Gastrocnemius medialis (tissue), 4 donors: ENCODE results near the gene UPF3A. TPM values are rescaled to one million over a fixed set of nuclear protein-coding genes. Genes with fewer than 3 reads are reported as not detected.
"Not testable (repeated sequence)": the region's sequence is repeated elsewhere in the genome, so short reads cannot be mapped to it uniquely, and the experiment has no call there.

ENCODE experiments used
- ATAC-seq, 2 donors: fragments of 150-250 bp; one replicate each; pipeline ENCODE4 v1.9.1; 2016
- DNase-seq, 2 donors: peaks; one replicate each; pipeline ENCODE4 v3.0.0-alpha.2; 2019
- H3K27ac ChIP-seq, 4 donors: fragments of 200-600 bp; sonication (generic); 1 replicate in 1 of 4; 2 replicates in 3 of 4; pipeline ENCODE4 v1.5.1; 2016 to 2018; ENCODE audit warnings: mild to moderate bottlenecking in 2 of 4, moderate library complexity in 1 of 4
- H3K27me3 ChIP-seq, 3 donors: fragments of 200-600 bp; sonication (generic) in 2 of 3; 1 replicate in 1 of 3; 2 replicates in 2 of 3; pipeline versions ENCODE4 v1.5.1 to v1.6.0; 2016 to 2019; ENCODE audit warnings: mild to moderate bottlenecking in 1 of 3, moderate library complexity in 1 of 3
- H3K36me3 ChIP-seq, 2 donors: fragments of 200-600 bp; sonication (generic) in 1 of 2; one replicate each; pipeline ENCODE4 v1.5.1; 2017 to 2018
- H3K4me1 ChIP-seq, 2 donors: fragments of 200-600 bp; sonication (generic) in 1 of 2; one replicate each; pipeline ENCODE4 v1.5.1; 2016 to 2017; ENCODE audit warnings: mild to moderate bottlenecking in 2 of 2
- H3K4me3 ChIP-seq, 4 donors: fragments of 200-600 bp; sonication (generic) in 3 of 4; 1 replicate in 1 of 4; 2 replicates in 3 of 4; pipeline ENCODE4 v1.5.1; 2016 to 2019; ENCODE audit warnings: mild to moderate bottlenecking in 2 of 4
- H3K9me3 ChIP-seq, 3 donors: fragments of 200-600 bp; sonication (generic) in 2 of 3; 1 replicate in 1 of 3; 2 replicates in 2 of 3; pipeline ENCODE4 v1.5.1; 2016 to 2019
- POLR2A ChIP-seq, 2 donors: fragments of 450-650 bp; IDR thresholded peaks; one replicate each; pipeline ENCODE4 v1.6.1; 2017; ENCODE audit warnings: antibody characterized with exemption in 2 of 2, mild to moderate bottlenecking in 2 of 2, moderate library complexity in 2 of 2
- in situ Hi-C, 4 donors: fragments of 200-750 bp; cut with MboI; loops; one replicate each; pipeline versions ENCODE4 v1.15.0 to v1.8.0; 2017; ENCODE audit warnings: low sequenced_read_pairs in 4 of 4
- intact Hi-C: fragments of 100-400 bp; cut with DNase I; formaldehyde crosslinking; loops from one replicate; pipeline ENCODE4 v1.15.1; 2023; ENCODE audit warnings: low total_unique reads
- total RNA-seq, 4 donors: library from RNA; depleted of rRNA; stranded (reverse); fragments of >200 nt; gene quantifications; one replicate each; pipeline versions ENCODE4 v1.1.0 to v1.2.3, GENCODE V29; 2016
- TF ChIP-seq, protein P1 (sequence below), 5 experiments: fragments of 450-650 bp in 3 of 5; fragments of 200-600 bp in 2 of 5; sonication (generic) in 2 of 5; IDR thresholded peaks in 4 of 5; conservative IDR thresholded peaks in 1 of 5; 1 replicate in 4 of 5; 2 replicates in 1 of 5; pipeline ENCODE4 v1.5.1; 2016 to 2019; ENCODE audit warnings: antibody characterized with exemption in 5 of 5, mild to moderate bottlenecking in 3 of 5, moderate library complexity in 3 of 5

The UPF3A gene
- total RNA-seq, 4 donors from 2014 or later = 9.1 to 43.9 (median 24.0) TPM

DNA sequence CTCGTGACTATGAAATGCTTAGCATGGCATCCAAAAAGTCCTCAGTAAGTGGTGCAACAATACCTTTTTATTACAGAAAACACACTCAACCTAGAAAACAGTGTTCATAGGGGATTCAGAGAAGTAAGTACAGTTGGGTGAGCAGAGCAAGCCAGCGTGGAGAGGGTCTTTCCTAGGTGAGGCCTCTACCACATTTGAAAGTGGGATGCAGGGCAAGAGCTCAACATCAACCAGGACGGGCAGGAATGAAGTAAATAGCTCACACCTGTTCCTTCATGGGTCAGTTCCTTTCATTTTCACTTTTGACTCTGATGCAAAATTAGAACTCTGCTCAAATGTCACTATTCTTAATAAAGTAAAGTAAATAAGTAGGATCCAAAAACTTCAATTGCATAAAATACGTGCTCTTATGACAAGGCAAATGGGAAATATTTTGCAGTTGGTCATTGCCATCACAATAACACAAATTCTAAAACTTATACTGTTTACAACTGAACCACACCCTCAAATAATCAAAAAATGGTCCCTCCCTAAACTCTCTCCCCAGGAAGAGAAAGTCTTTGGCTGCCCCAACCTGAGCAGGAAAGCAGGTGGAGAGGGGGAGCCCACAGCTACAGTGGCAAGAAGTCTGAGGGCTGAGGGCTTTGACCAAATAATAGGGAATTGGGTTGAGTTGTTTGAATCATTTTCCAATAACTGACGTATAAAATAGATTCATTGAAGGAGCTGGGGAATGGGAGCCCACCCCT is 53.1 kb downstream of the UPF3A start:
- Histone ChIP-seq H3K4me1 (no peaks in the 10 kb centered on the region), H3K4me3 (no peak overlapping the region), H3K27me3 (no peaks in the 10 kb centered on the region), H3K27ac (no peak overlapping the region), H3K36me3 (no peaks in the 10 kb centered on the region), H3K9me3 (no peaks in the 10 kb centered on the region)
- intact Hi-C loops (no loop called here), in situ Hi-C loops (no loop called here)
- ATAC-seq (no peak), DNase-seq (no peak)
- no peak for TF ChIP-seq POLR2A (IDR thresholded peaks at IDR 0.05)
- TF ChIP-seq, protein P1, sequence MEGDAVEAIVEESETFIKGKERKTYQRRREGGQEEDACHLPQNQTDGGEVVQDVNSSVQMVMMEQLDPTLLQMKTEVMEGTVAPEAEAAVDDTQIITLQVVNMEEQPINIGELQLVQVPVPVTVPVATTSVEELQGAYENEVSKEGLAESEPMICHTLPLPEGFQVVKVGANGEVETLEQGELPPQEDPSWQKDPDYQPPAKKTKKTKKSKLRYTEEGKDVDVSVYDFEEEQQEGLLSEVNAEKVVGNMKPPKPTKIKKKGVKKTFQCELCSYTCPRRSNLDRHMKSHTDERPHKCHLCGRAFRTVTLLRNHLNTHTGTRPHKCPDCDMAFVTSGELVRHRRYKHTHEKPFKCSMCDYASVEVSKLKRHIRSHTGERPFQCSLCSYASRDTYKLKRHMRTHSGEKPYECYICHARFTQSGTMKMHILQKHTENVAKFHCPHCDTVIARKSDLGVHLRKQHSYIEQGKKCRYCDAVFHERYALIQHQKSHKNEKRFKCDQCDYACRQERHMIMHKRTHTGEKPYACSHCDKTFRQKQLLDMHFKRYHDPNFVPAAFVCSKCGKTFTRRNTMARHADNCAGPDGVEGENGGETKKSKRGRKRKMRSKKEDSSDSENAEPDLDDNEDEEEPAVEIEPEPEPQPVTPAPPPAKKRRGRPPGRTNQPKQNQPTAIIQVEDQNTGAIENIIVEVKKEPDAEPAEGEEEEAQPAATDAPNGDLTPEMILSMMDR (IDR thresholded peaks at IDR 0.05 in 4 of 5, conservative IDR thresholded peaks at IDR 0.05 in 1 of 5) = no peak

DNA sequence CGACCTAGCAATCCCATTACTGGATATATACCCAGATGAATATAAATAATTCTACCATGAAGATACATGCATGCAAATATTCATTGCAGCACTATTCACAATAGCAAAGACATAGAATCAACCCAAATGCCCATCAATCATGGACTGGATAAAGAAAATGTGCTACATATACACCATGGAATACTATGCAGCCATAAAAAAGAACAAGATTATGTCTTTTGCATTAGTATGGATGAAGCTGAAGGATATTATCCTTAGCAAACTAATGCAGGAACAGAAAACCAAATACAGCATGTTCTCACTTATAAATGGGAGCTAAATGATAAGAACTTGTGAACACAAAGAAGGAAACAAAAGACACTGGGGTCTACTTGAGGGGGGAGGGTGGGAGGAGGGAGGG is 55.1 kb downstream of the UPF3A start:
- DNase-seq, H3K36me3 ChIP-seq, H3K4me3 ChIP-seq, H3K27ac ChIP-seq, intact Hi-C loops, H3K9me3 ChIP-seq, in situ Hi-C loops, H3K27me3 ChIP-seq, ATAC-seq, H3K4me1 ChIP-seq: not testable (repeated sequence)

DNA sequence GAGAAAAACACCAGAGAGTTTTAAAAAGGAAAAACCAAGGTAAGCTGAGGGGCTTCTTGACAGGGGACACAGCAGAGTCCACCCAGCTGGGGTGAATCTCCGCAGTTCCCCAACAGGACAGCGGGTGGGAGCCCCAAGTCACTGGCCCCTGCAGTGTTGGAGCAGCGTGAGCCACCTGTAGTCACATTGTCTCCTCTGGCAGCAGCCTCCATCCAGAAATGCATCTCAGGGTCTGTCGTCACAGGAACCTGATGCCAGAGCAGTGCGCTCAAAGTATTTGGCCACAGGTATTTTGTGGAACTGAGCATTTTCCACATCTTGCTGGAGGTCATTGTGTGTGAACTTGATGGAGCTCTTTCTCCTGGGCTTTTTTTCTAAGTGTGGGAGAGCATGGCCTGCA is 57.6 kb downstream of the UPF3A start:
- in situ Hi-C loops (no loop called here), intact Hi-C loops (no loop called here)
- Histone ChIP-seq H3K36me3 (no peaks in the 10 kb centered on the region), H3K4me1 (no peaks in the 10 kb centered on the region), H3K4me3 (no peak overlapping the region), H3K27me3 (no peaks in the 10 kb centered on the region), H3K9me3 (no peaks in the 10 kb centered on the region), H3K27ac (no peak overlapping the region)
- DNase-seq = no peak
- TF ChIP-seq POLR2A (IDR thresholded peaks at IDR 0.05) = no peak
- TF ChIP-seq, protein P1 (IDR thresholded peaks at IDR 0.05 in 4 of 5, conservative IDR thresholded peaks at IDR 0.05 in 1 of 5) = no peak
- ATAC-seq = no peak

DNA sequence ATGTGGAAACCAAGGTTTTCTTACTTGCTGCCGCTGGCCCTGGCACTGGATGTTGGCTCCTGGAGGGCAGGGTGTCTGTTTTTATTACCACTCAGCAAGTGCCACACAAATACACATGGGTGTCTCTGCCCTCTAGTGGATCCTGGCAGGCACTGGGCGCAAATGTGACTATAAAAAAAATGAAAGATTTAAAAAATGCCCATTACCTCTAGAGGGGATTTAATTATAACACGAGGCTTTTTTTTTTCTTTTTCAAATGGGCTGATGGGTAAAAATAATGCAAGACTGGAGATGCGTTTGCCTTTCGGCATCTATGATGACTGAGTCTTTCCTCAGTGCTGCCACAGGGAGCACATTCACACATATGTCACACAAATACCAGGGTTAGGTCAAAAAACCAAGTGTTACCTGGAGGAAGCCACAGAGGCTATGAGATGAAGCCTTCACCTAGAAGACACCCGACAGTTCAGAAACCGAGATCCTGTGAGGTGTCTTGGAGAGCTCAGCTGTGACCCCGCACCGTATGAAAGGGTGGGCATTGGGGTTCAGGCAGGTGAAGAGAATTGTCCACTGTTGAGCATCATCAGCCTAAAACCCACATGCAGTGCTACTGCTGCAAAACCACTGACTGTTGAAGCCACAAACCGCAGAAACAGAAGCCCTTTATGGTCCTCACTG is 58.6 kb downstream of the UPF3A start:
- no peak overlapping the region for H3K4me3 ChIP-seq
- H3K36me3 ChIP-seq = no peaks in the 10 kb centered on the region
- intact Hi-C loops = no loop called here
- ATAC-seq (no peak), DNase-seq (peak in 1 of 2 donors; percentile 35)
- in situ Hi-C loops = no loop called here
- TF ChIP-seq POLR2A (IDR thresholded peaks at IDR 0.05) = no peak
- TF ChIP-seq, protein P1 (IDR thresholded peaks at IDR 0.05 in 4 of 5, conservative IDR thresholded peaks at IDR 0.05 in 1 of 5) = peak in 4 of 5 experiments; percentile 25 to 54 (median 36)
- no peaks in the 10 kb centered on the region for H3K9me3 ChIP-seq
- no peaks in the 10 kb centered on the region for H3K4me1 ChIP-seq
- no peak overlapping the region for H3K27ac ChIP-seq
- no peaks in the 10 kb centered on the region for H3K27me3 ChIP-seq

DNA sequence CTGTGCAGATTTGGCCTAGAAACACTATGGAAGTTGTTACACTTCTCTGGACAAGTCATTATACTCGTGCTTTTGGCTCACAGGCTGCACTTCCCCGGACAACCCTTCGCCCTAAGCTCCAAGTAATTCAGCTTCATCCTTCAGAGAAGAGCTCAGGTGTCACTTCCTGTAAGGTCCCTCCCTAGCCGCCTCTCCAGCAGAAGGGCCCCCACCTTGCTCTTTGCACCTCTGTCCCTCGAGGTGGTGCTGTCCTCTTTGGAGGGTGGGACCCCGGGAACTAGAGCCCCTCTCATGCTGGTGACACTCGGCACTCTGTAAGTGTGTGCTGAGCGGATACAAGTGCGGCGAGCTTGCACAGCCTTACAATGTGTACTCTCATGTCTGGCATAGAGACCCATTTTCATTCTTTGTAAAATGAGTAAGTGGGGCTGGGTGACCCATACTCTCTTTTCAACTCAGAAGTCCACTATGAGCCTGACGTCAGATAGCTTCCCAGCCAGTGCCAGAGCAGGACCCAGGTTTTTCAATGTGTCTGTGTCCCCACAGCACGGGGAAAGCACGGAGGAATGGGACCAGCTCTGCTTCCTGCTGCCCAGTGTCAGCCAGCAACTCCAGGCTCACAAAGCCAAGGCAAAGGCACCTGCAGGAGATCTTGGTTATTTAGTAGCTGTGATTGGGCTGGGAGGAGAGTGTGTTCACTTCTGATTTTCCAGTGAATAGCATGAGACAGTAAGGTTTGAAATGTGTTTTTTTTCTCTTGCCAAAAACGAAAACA is 59.8 kb downstream of the UPF3A start:
- H3K4me3 ChIP-seq = no peak overlapping the region
- DNase-seq = no peak
- TF ChIP-seq, protein P1 (IDR thresholded peaks at IDR 0.05 in 4 of 5, conservative IDR thresholded peaks at IDR 0.05 in 1 of 5) = no peak
- TF ChIP-seq POLR2A (IDR thresholded peaks at IDR 0.05) = no peak
- H3K4me1 ChIP-seq = no peaks in the 10 kb centered on the region
- H3K9me3 ChIP-seq = no peaks in the 10 kb centered on the region
- in situ Hi-C loops (no loop called here), intact Hi-C loops (no loop called here)
- no peak overlapping the region for H3K27ac ChIP-seq
- H3K27me3 ChIP-seq = no peaks in the 10 kb centered on the region
- H3K36me3 ChIP-seq = no peaks in the 10 kb centered on the region
- no peak for ATAC-seq

DNA sequence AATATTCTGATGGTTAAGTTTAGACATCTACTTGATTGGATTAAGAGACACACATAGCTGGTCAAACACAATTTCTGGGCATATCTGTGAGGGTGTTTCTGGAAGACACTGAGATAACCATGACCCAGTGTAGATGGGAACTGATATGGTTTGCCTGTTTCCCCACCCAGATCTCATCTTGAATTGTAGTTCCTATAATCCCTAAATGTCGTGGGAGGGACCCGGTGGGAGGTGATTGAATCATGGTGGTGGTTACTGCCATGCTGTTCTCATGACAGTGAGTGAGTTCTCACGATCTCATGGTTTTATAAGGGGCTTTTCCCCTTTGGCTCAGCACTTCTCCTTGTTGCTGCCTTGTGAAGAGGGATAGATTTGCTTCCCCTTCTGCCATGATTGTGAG is 65.9 kb downstream of the UPF3A start:
- H3K27ac ChIP-seq, in situ Hi-C loops, H3K27me3 ChIP-seq, ATAC-seq, H3K9me3 ChIP-seq, H3K4me3 ChIP-seq, intact Hi-C loops, H3K36me3 ChIP-seq, H3K4me1 ChIP-seq, DNase-seq: not testable (repeated sequence)
